Measurements from ENCODE around the gene UROC1.
"Not testable (repeated sequence)": the region's sequence is repeated elsewhere in the genome, so short reads cannot be mapped to it uniquely, and the experiment has no call there.

UROC1 gene

GRCh38 chr3:126537116-126537729 lies 19.6 kb upstream of the UROC1 start:
- no peak overlapping the region for H3K4me3 ChIP-seq (ENCODE audit: low read depth, low read length)
- H2AFZ ChIP-seq = no peak overlapping the region
- H3K4me1 ChIP-seq = peaks cover 10% of the 10 kb centered on the region
- no peaks in the 10 kb centered on the region for H3K9me3 ChIP-seq (ENCODE audit: control insufficient read depth, low read length)
- no peaks in the 10 kb centered on the region for H3K36me3 ChIP-seq (ENCODE audit: control insufficient read depth, insufficient read depth, low read length)
- H3K79me2 ChIP-seq = no peaks in the 10 kb centered on the region
- H3K27me3 ChIP-seq (ENCODE audit: control insufficient read depth, insufficient read depth, low read length) = no peaks in the 10 kb centered on the region
- no peak for TF ChIP-seq CTCF (IDR thresholded peaks at IDR 0.05)
- no peak overlapping the region for H3K27ac ChIP-seq
- no peak overlapping the region for H3K9ac ChIP-seq
- H3K4me2 ChIP-seq (ENCODE audit: low read length) = no peak overlapping the region

- no peak for TF ChIP-seq CTCF (IDR thresholded peaks at IDR 0.05)
- Histone ChIP-seq H3K27me3 (ENCODE audit: control insufficient read depth, insufficient read depth, low read length) (no peaks in the 10 kb centered on the region), H3K4me3 (ENCODE audit: low read depth, low read length) (no peak overlapping the region), H3K79me2 (no peaks in the 10 kb centered on the region), H3K4me2 (ENCODE audit: low read length) (no peak overlapping the region), H3K9ac (no peak overlapping the region), H2AFZ (no peak overlapping the region), H3K27ac (no peak overlapping the region), H3K4me1 (peaks cover 8% of the 10 kb centered on the region), H3K9me3 (ENCODE audit: control insufficient read depth, low read length) (no peaks in the 10 kb centered on the region), H3K36me3 (ENCODE audit: control insufficient read depth, insufficient read depth, low read length) (no peaks in the 10 kb centered on the region)
Measured at GRCh38 chr3:126536126-126536525, 18.6 kb upstream of the UROC1 start.

- no peak overlapping the region for H3K9ac ChIP-seq
- no peak overlapping the region for H3K4me2 ChIP-seq (ENCODE audit: low read length)
- H3K4me1 ChIP-seq = peaks cover 3% of the 10 kb centered on the region
- no peaks in the 10 kb centered on the region for H3K9me3 ChIP-seq (ENCODE audit: control insufficient read depth, low read length)
- no peak overlapping the region for H3K4me3 ChIP-seq (ENCODE audit: low read depth, low read length)
- H3K27ac ChIP-seq = no peak overlapping the region
- H3K27me3 ChIP-seq (ENCODE audit: control insufficient read depth, insufficient read depth, low read length) = no peaks in the 10 kb centered on the region
- no peaks in the 10 kb centered on the region for H3K79me2 ChIP-seq
- no peak for TF ChIP-seq CTCF (IDR thresholded peaks at IDR 0.05)
- no peaks in the 10 kb centered on the region for H3K36me3 ChIP-seq (ENCODE audit: control insufficient read depth, insufficient read depth, low read length)
- no peak overlapping the region for H2AFZ ChIP-seq
Measured at GRCh38 chr3:126535636-126536035, 18.1 kb upstream of the UROC1 start.

- not testable (repeated sequence) for H3K4me2 ChIP-seq (ENCODE audit: low read length); H3K36me3 ChIP-seq (ENCODE audit: control insufficient read depth, insufficient read depth, low read length); H3K9me3 ChIP-seq (ENCODE audit: control insufficient read depth, low read length); H3K27ac ChIP-seq; H2AFZ ChIP-seq; H3K9ac ChIP-seq; H3K4me1 ChIP-seq; H3K27me3 ChIP-seq (ENCODE audit: control insufficient read depth, insufficient read depth, low read length); H3K4me3 ChIP-seq (ENCODE audit: low read depth, low read length); H3K79me2 ChIP-seq
Measured at GRCh38 chr3:126534716-126535115, 17.1 kb upstream of the UROC1 start.

GRCh38 chr3:126533506-126533905 lies 15.9 kb upstream of the UROC1 start:
- Histone ChIP-seq H3K4me1 (no peaks in the 10 kb centered on the region), H3K4me3 (ENCODE audit: low read depth, low read length) (no peak overlapping the region), H3K9ac (no peak overlapping the region), H3K4me2 (ENCODE audit: low read length) (no peak overlapping the region), H3K27ac (no peak overlapping the region), H2AFZ (no peak overlapping the region), H3K27me3 (ENCODE audit: control insufficient read depth, insufficient read depth, low read length) (no peaks in the 10 kb centered on the region), H3K9me3 (ENCODE audit: control insufficient read depth, low read length) (no peaks in the 10 kb centered on the region), H3K36me3 (ENCODE audit: control insufficient read depth, insufficient read depth, low read length) (no peaks in the 10 kb centered on the region), H3K79me2 (no peaks in the 10 kb centered on the region)
- no peak for TF ChIP-seq CTCF (IDR thresholded peaks at IDR 0.05)
